Lower leg skin (tissue), 3 donors: Measurements from ENCODE around the gene CACNA1I.

Experiments used
- POLR2A ChIP-seq, 2 donors: fragments of 450-650 bp; IDR thresholded peaks; one replicate each; pipeline ENCODE4 v1.6.1; 2016 to 2017; ENCODE audit warnings: antibody characterized with exemption in 2 of 2, mild to moderate bottlenecking in 1 of 2, moderate library complexity in 1 of 2
- TF ChIP-seq, protein P1 (sequence below), 3 donors: fragments of 450-650 bp; IDR thresholded peaks; one replicate each; pipeline ENCODE4 v1.5.1; 2016; ENCODE audit warnings: antibody characterized with exemption in 3 of 3, mild to moderate bottlenecking in 3 of 3, moderate library complexity in 2 of 3

DNA sequence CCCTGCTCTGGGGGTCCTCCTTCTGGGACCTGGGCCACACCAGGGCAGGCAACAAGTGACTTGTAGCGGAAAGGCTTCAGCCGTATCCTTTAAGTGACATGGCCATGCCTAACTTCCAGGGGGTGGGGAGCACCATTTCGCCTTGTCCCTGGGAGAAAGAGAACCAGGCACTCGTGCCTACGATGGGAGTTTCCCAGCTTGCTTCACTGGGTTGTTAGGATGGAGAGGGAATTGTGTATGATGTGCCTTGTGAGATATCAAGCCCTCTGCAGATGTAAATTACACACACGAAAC, 151.4 kb downstream of the CACNA1I start:
- TF ChIP-seq, protein P1, sequence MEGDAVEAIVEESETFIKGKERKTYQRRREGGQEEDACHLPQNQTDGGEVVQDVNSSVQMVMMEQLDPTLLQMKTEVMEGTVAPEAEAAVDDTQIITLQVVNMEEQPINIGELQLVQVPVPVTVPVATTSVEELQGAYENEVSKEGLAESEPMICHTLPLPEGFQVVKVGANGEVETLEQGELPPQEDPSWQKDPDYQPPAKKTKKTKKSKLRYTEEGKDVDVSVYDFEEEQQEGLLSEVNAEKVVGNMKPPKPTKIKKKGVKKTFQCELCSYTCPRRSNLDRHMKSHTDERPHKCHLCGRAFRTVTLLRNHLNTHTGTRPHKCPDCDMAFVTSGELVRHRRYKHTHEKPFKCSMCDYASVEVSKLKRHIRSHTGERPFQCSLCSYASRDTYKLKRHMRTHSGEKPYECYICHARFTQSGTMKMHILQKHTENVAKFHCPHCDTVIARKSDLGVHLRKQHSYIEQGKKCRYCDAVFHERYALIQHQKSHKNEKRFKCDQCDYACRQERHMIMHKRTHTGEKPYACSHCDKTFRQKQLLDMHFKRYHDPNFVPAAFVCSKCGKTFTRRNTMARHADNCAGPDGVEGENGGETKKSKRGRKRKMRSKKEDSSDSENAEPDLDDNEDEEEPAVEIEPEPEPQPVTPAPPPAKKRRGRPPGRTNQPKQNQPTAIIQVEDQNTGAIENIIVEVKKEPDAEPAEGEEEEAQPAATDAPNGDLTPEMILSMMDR (IDR thresholded peaks at IDR 0.05): no peak
- no peak for TF ChIP-seq POLR2A (IDR thresholded peaks at IDR 0.05)
